K562 (cell line): ENCODE data around the gene ZNF48. TPM values are rescaled to one million over a fixed set of nuclear protein-coding genes. Genes with fewer than 3 reads are reported as not detected.
A peak's percentile ranks its signal among the peaks of the same experiment; 100 is the strongest.

Experiments
- BRD9 ChIP-seq: fragments of 450-650 bp; IDR thresholded peaks from 2 replicates; pipeline ENCODE4 v1.6.1; 2018; ENCODE audit warnings: low read depth; ENCODE audit not compliant: partially characterized antibody
- CEBPB ChIP-seq: fragments of 450-650 bp; IDR thresholded peaks from 2 replicates; pipeline ENCODE4 v1.6.1; 2016; ENCODE audit warnings: missing genetic modification characterization, missing compliant biosample characterization
- CEBPG ChIP-seq, 3 experiments: fragments of 200-800 bp in 1 of 3; sonication (Bioruptor generic) in 1 of 3; sonication (generic) in 1 of 3; formaldehyde crosslinking in 1 of 3; IDR thresholded peaks in 2 of 3; conservative IDR thresholded peaks in 1 of 3; 2 replicates each; pipeline versions ENCODE4 v1.6.1 to v1.8.0; 2016 to 2022; ENCODE audit warnings: missing compliant biosample characterization in 2 of 3, missing genetic modification characterization in 2 of 3, mild to moderate bottlenecking in 1 of 3, missing genetic modification reagents in 1 of 3
- FIP1L1 ChIP-seq: fragments of 200-400 bp; formaldehyde crosslinking; IDR thresholded peaks from 2 replicates; pipeline ENCODE4 v1.6.1; 2018; ENCODE audit warnings: mild to moderate bottlenecking, low read depth, low read length; ENCODE audit not compliant: poor library complexity, severe bottlenecking
- FOSL1 ChIP-seq: fragments of 200-800 bp; sonication (Bioruptor generic); conservative IDR thresholded peaks from 2 replicates; pipeline ENCODE4 v1.6.1; 2016; ENCODE audit warnings: missing genetic modification characterization, missing compliant biosample characterization
- GATAD2B ChIP-seq: fragments of 450-650 bp; IDR thresholded peaks from 2 replicates; pipeline ENCODE4 v1.6.1; 2017; ENCODE audit warnings: mild to moderate bottlenecking, borderline replicate concordance
- MEIS2 ChIP-seq: fragments of 450-650 bp; IDR thresholded peaks from 2 replicates; pipeline ENCODE4 v1.6.1; 2014; ENCODE audit warnings: mild to moderate bottlenecking; ENCODE audit not compliant: partially characterized antibody
- PCBP2 ChIP-seq: fragments of 200-400 bp; formaldehyde crosslinking; IDR thresholded peaks from 2 replicates; pipeline ENCODE4 v1.6.1; 2018; ENCODE audit warnings: low read length, low read depth, mild to moderate bottlenecking, moderate library complexity; ENCODE audit not compliant: poor library complexity, severe bottlenecking
- PRMT5 ChIP-seq: sonication (generic); formaldehyde crosslinking; IDR thresholded peaks from 2 replicates; pipeline ENCODE4 v1.5.0; 2020; ENCODE audit warnings: missing genetic modification reagents
- PTBP1 ChIP-seq: fragments of 200-400 bp; formaldehyde crosslinking; IDR thresholded peaks from 2 replicates; pipeline ENCODE4 v1.6.1; 2017; ENCODE audit warnings: low read depth, low read length
- SRSF7 ChIP-seq: fragments of 200-400 bp; formaldehyde crosslinking; optimal IDR thresholded peaks from 2 replicates; pipeline ENCODE3; 2017; ENCODE audit warnings: mild to moderate bottlenecking, low read depth, low read length
- XRCC3 ChIP-seq: fragments of 450-650 bp; IDR thresholded peaks from 2 replicates; pipeline ENCODE4 v1.6.1; 2017; ENCODE audit warnings: mild to moderate bottlenecking, moderate library complexity
- ZNF232 ChIP-seq: sonication (generic); formaldehyde crosslinking; IDR thresholded peaks from 2 replicates; pipeline ENCODE4 v1.8.0; 2022; ENCODE audit warnings: mild to moderate bottlenecking, missing genetic modification reagents
- ZSCAN29 ChIP-seq: fragments of 450-650 bp; IDR thresholded peaks from 2 replicates; pipeline ENCODE4 v1.6.1; 2017
- polyA plus RNA-seq, 8 experiments: library from polyadenylated mRNA; depleted of rRNA in 4 of 8; stranded (reverse) in 5 of 8; unstranded in 3 of 8; fragments of >200 nt; fragmentation: Nextera tagmentation in 2 of 8; fragmentation: Illumina TruSeq in 1 of 8; extraction: Ambion mirVana in 2 of 8; extraction: Trizol in 1 of 8; gene quantifications; 2 replicates each; pipeline versions ENCODE4 v1.2.1 to v1.2.3, GENCODE V29; 2011 to 2014; ENCODE audit warnings: inconsistent platforms in 1 of 8, missing spikeins in 1 of 8
- total RNA-seq, 7 experiments: library from RNA; depleted of rRNA in 6 of 7; stranded (reverse); fragments of >200 nt in 6 of 7; fragmentation: Illumina TruSeq in 2 of 7; extraction: Trizol in 2 of 7; gene quantifications; 2 replicates each; pipeline versions ENCODE4 v1.2.1 to v1.2.3, GENCODE V29; 2011 to 2021; ENCODE audit warnings: low replicate concordance in 1 of 7
- TF ChIP-seq, protein P1 (sequence below), 2 experiments: fragments of 450-650 bp; IDR thresholded peaks; 2 replicates each; pipeline ENCODE4 v1.6.1; 2018; ENCODE audit warnings: mild to moderate bottlenecking in 2 of 2, low read depth in 1 of 2; ENCODE audit not compliant: partially characterized antibody in 2 of 2
- TF ChIP-seq, protein P2 (sequence below): sonication (generic); formaldehyde crosslinking; IDR thresholded peaks from 2 replicates; pipeline ENCODE4 v1.8.1; 2023; ENCODE audit warnings: mild to moderate bottlenecking, missing genetic modification reagents
- TF ChIP-seq, protein P3 (sequence below): sonication (generic); formaldehyde crosslinking; IDR thresholded peaks from 2 replicates; pipeline ENCODE4 v1.8.1; 2022; ENCODE audit warnings: missing genetic modification reagents
- TF ChIP-seq, protein P4 (sequence below): fragments of 250-450 bp; sonication (Bioruptor Pico); IDR thresholded peaks from 2 replicates; pipeline ENCODE4 v1.8.0; 2021; ENCODE audit warnings: borderline replicate concordance, mild to moderate bottlenecking, moderate library complexity; ENCODE audit not compliant: poor library complexity, severe bottlenecking

Gene ZNF48
- total and polyA plus RNA-seq, 9 of the 15 experiments (the other 6 are each of a cell fraction or from before 2014, with no cell fraction given), result 0.38 to 11.6 (median 4.7) TPM

DNA sequence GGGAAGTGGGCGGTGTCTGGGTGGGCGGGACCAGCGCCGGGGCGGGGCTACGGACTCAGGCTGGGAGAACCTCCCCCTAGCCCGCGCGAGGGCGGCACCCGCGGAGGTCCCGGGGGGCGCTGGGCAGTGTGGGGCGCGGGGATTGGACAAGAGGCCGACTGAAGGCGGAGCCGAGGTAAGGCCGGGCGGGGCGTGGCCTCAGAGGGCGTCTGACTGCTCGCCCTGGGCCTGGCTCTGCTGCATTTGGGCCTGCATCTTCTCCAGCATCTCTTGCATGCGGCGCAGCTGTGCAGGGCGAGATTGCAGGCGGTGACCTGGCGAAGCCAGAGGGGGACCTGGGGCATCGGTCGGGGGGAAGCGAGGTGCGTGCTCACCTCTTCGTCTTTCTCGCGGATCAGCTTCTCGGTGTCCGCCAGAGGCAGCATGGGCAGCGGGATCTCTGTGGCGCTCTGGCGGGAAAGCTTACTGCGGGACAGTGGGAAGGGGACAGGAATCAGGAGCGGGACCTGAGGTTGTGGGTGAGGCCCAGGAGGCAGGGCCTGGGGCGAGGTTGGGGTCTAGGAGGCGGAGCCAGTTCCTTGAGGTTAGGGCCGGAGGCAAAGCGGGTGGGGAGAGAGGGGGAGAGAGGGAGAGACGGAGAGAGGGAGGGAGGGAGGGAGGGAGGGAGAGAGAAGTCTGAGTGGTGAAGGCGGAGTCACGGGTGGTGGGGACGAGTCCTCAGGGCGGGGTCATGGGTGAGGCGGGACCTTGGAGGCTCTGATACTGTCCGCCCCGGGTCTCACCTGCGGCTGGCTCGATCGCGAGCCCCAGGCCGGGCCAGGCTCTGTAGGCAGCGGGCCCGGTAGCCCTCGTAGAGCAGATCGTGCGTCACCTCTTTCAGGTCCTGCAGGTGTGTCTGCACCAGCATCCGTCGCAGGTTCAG is 16.7 kb upstream of the ZNF48 start (continued):
- TF ChIP-seq, protein P1, sequence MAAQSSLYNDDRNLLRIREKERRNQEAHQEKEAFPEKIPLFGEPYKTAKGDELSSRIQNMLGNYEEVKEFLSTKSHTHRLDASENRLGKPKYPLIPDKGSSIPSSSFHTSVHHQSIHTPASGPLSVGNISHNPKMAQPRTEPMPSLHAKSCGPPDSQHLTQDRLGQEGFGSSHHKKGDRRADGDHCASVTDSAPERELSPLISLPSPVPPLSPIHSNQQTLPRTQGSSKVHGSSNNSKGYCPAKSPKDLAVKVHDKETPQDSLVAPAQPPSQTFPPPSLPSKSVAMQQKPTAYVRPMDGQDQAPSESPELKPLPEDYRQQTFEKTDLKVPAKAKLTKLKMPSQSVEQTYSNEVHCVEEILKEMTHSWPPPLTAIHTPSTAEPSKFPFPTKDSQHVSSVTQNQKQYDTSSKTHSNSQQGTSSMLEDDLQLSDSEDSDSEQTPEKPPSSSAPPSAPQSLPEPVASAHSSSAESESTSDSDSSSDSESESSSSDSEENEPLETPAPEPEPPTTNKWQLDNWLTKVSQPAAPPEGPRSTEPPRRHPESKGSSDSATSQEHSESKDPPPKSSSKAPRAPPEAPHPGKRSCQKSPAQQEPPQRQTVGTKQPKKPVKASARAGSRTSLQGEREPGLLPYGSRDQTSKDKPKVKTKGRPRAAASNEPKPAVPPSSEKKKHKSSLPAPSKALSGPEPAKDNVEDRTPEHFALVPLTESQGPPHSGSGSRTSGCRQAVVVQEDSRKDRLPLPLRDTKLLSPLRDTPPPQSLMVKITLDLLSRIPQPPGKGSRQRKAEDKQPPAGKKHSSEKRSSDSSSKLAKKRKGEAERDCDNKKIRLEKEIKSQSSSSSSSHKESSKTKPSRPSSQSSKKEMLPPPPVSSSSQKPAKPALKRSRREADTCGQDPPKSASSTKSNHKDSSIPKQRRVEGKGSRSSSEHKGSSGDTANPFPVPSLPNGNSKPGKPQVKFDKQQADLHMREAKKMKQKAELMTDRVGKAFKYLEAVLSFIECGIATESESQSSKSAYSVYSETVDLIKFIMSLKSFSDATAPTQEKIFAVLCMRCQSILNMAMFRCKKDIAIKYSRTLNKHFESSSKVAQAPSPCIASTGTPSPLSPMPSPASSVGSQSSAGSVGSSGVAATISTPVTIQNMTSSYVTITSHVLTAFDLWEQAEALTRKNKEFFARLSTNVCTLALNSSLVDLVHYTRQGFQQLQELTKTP (IDR thresholded peaks at IDR 0.05; ENCODE audit: low read depth in 1 of 2, partially characterized antibody in 2 of 2), result peak in 1 of 2 experiments; percentile 34
- TF ChIP-seq ZSCAN29 (no peak), BRD9 (peak; percentile 24), FOSL1 (tag) (no peak), XRCC3 (no peak), CEBPB (no peak), PTBP1 (no peak), FIP1L1 (peak; percentile 66), SRSF7 (no peak), GATAD2B (no peak), CEBPG (CRISPR knock-in tag; IDR thresholded peaks at IDR 0.05) (0 out of 2 replicates have a peak, but pooled peaks have one; percentile 6), CEBPG (tag; conservative IDR thresholded peaks at IDR 0.05 in 1 of 2, IDR thresholded peaks at IDR 0.05 in 1 of 2) (no peak), MEIS2 (no peak), PCBP2 (no peak), ZNF232 (CRISPR knock-in tag) (no peak), PRMT5 (CRISPR knock-in tag) (no peak)
- TF ChIP-seq, protein P2, sequence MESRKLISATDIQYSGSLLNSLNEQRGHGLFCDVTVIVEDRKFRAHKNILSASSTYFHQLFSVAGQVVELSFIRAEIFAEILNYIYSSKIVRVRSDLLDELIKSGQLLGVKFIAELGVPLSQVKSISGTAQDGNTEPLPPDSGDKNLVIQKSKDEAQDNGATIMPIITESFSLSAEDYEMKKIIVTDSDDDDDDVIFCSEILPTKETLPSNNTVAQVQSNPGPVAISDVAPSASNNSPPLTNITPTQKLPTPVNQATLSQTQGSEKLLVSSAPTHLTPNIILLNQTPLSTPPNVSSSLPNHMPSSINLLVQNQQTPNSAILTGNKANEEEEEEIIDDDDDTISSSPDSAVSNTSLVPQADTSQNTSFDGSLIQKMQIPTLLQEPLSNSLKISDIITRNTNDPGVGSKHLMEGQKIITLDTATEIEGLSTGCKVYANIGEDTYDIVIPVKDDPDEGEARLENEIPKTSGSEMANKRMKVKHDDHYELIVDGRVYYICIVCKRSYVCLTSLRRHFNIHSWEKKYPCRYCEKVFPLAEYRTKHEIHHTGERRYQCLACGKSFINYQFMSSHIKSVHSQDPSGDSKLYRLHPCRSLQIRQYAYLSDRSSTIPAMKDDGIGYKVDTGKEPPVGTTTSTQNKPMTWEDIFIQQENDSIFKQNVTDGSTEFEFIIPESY, result peak; percentile 48; the same call in 1 of the 2 replicates
- TF ChIP-seq, protein P3, sequence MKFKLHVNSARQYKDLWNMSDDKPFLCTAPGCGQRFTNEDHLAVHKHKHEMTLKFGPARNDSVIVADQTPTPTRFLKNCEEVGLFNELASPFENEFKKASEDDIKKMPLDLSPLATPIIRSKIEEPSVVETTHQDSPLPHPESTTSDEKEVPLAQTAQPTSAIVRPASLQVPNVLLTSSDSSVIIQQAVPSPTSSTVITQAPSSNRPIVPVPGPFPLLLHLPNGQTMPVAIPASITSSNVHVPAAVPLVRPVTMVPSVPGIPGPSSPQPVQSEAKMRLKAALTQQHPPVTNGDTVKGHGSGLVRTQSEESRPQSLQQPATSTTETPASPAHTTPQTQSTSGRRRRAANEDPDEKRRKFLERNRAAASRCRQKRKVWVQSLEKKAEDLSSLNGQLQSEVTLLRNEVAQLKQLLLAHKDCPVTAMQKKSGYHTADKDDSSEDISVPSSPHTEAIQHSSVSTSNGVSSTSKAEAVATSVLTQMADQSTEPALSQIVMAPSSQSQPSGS (CRISPR knock-in tag), result no peak
- TF ChIP-seq, protein P4, sequence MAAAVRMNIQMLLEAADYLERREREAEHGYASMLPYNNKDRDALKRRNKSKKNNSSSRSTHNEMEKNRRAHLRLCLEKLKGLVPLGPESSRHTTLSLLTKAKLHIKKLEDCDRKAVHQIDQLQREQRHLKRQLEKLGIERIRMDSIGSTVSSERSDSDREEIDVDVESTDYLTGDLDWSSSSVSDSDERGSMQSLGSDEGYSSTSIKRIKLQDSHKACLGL (CRISPR knock-in tag), result no peak
